Loucy (cell line): ENCODE results near the gene NHSL2.

ENCODE experiments used
- EZH2phosphoT487 ChIP-seq: fragments of 200-600 bp; IDR thresholded peaks from 2 replicates; pipeline ENCODE4 v1.6.1; 2018; ENCODE audit warnings: antibody characterized with exemption, mild to moderate bottlenecking, moderate library complexity, borderline replicate concordance
- TF ChIP-seq, protein P1 (sequence below): fragments of 200-600 bp; sonication (generic); conservative IDR thresholded peaks from 2 replicates; pipeline ENCODE4 v1.5.1; 2014; ENCODE audit warnings: mild to moderate bottlenecking, antibody characterized with exemption, low read length

DNA sequence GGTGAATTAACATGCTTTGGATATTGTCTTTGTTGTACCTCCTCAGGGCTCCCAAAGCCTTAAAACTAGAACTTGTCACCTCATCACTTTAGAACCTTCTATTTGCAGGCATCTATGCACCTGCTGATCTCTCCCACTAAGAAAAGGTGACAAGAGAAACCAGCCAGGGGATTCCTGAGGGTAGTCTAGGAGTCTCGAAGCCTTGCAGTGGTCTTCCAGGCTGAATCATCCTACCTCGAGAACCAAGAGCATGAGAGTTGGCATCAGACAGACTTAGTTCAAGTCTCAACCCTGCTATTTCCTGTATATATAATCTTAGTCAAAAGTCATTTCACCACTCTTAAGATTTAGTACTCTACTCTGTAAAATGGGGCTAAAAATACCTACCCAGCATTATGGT, 191.5 kb downstream of the NHSL2 start:
- TF ChIP-seq, protein P1, sequence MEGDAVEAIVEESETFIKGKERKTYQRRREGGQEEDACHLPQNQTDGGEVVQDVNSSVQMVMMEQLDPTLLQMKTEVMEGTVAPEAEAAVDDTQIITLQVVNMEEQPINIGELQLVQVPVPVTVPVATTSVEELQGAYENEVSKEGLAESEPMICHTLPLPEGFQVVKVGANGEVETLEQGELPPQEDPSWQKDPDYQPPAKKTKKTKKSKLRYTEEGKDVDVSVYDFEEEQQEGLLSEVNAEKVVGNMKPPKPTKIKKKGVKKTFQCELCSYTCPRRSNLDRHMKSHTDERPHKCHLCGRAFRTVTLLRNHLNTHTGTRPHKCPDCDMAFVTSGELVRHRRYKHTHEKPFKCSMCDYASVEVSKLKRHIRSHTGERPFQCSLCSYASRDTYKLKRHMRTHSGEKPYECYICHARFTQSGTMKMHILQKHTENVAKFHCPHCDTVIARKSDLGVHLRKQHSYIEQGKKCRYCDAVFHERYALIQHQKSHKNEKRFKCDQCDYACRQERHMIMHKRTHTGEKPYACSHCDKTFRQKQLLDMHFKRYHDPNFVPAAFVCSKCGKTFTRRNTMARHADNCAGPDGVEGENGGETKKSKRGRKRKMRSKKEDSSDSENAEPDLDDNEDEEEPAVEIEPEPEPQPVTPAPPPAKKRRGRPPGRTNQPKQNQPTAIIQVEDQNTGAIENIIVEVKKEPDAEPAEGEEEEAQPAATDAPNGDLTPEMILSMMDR: no peak
- no peak for TF ChIP-seq EZH2phosphoT487
